Hepatocyte (in vitro differentiated cells): Measurements from ENCODE around the gene ATF4.

Source experiments
- CTCF ChIP-seq: fragments of 200-600 bp; sonication (generic); IDR thresholded peaks from 2 replicates; pipeline ENCODE4 v1.5.1; 2016; ENCODE audit warnings: antibody characterized with exemption, mild to moderate bottlenecking; ENCODE audit not compliant: poor library complexity
- EZH2 ChIP-seq: fragments of 200-600 bp; sonication (generic); IDR thresholded peaks from 2 replicates; pipeline ENCODE4 v1.6.1; 2016; ENCODE audit warnings: antibody characterized with exemption, mild to moderate bottlenecking, borderline replicate concordance
- EZH2phosphoT487 ChIP-seq: fragments of 200-600 bp; sonication (generic); IDR thresholded peaks from one replicate; pipeline ENCODE4 v1.6.1; 2018; ENCODE audit warnings: antibody characterized with exemption, mild to moderate bottlenecking, low read depth, moderate library complexity; ENCODE audit not compliant: unreplicated experiment, severe bottlenecking

DNA sequence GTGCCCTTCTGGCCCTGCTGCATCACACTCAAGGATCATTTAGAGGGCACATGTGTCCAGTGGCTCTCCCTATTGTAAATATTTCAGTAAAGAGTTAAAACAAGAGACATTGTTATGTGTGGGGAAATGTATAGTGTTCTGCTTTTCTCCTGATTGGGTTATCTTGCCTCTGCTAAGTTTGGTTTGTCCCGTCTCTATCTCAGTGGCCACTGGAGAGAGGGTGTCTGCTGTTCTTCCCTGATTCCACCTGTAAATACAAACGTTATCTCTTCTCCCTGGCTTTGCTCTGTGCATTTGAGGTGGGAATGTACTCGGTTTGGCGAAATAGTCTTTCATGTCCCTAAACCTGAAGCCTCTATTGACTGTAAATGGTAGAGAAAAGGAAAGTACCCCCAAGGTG is 12.0 kb upstream of the ATF4 start:
- no peak for TF ChIP-seq CTCF
- TF ChIP-seq EZH2 = no peak
- no peak for TF ChIP-seq EZH2phosphoT487
